Esophagus squamous epithelium (tissue), 5 donors: Measurements from ENCODE around the gene NPAS2. TPM values are rescaled to one million over a fixed set of nuclear protein-coding genes. Genes with fewer than 3 reads are reported as not detected.

Experiments used
- DNase-seq: peaks from one replicate; lab custom pipeline; 2025; lab: John Stamatoyannopoulos, UW
- H3K27ac ChIP-seq, 4 donors: fragments of 200-600 bp; sonication (generic); one replicate each; pipeline ENCODE4 v1.5.1; 2016 to 2019; ENCODE audit warnings: mild to moderate bottlenecking in 1 of 4
- H3K27me3 ChIP-seq, 4 donors: fragments of 200-600 bp; sonication (generic); 1 replicate in 3 of 4; 2 replicates in 1 of 4; pipeline versions ENCODE4 v1.5.1 to v1.6.0; 2017 to 2021; ENCODE audit warnings: antibody characterized with exemption in 1 of 4
- H3K36me3 ChIP-seq, 3 donors: fragments of 200-600 bp; sonication (generic); one replicate each; pipeline ENCODE4 v1.5.1; 2016 to 2019
- H3K4me1 ChIP-seq, 3 donors: fragments of 200-600 bp; sonication (generic); one replicate each; pipeline ENCODE4 v1.5.1; 2017 to 2019
- H3K4me3 ChIP-seq, 4 donors: fragments of 200-600 bp; sonication (generic); 1 replicate in 3 of 4; 2 replicates in 1 of 4; pipeline ENCODE4 v1.5.1; 2016 to 2019; ENCODE audit warnings: mild to moderate bottlenecking in 2 of 4, moderate library complexity in 1 of 4
- H3K9me3 ChIP-seq, 3 donors: fragments of 200-600 bp; sonication (generic); one replicate each; pipeline ENCODE4 v1.5.1; 2016 to 2019
- CTCF ChIP-seq, 6 experiments: fragments of 450-650 bp in 4 of 6; fragments of 200-600 bp in 2 of 6; sonication (generic) in 2 of 6; IDR thresholded peaks; one replicate each; pipeline ENCODE4 v1.5.1; 2016 to 2019; ENCODE audit warnings: antibody characterized with exemption in 6 of 6, mild to moderate bottlenecking in 4 of 6, moderate library complexity in 4 of 6
- POLR2A ChIP-seq, 4 donors: fragments of 450-650 bp; IDR thresholded peaks; one replicate each; pipeline ENCODE4 v1.6.1; 2017; ENCODE audit warnings: antibody characterized with exemption in 4 of 4, mild to moderate bottlenecking in 4 of 4, moderate library complexity in 3 of 4
- WGBS, 2 donors: methylation state at CpG; one replicate each; pipeline ENCODE4 v1.1.5; 2018; 5-methylcytosine and 5-hydroxymethylcytosine counted together
- intact Hi-C: fragments of 100-400 bp; cut with DNase I; formaldehyde crosslinking; loops from one replicate; pipeline ENCODE4 v1.15.0; 2022
- total RNA-seq, 4 donors: library from RNA; depleted of rRNA; stranded (reverse); fragments of >200 nt; gene quantifications; one replicate each; pipeline ENCODE4 v1.1.0, GENCODE V29; 2016
- donor health status: DM: yes; HTN: yes; CAD: no.

The NPAS2 gene
- total RNA-seq, 4 donors from 2014 or later, result 29.1 to 64.2 (median 39.1) TPM

- intact Hi-C loops, result loop anchor here (5.0 kb wide), 1 partner anchor 384 kb away; no protein-coding TSS in a partner anchor
- no peak for TF ChIP-seq CTCF (IDR thresholded peaks at IDR 0.05)
- no peak for TF ChIP-seq POLR2A (IDR thresholded peaks at IDR 0.05)
- Histone ChIP-seq H3K27ac (no peak overlapping the region), H3K9me3 (no peaks in the 10 kb centered on the region), H3K27me3 (no peaks in the 10 kb centered on the region), H3K36me3 (peaks cover 0 to 97% (median 5%) of the 10 kb centered on the region in 3 donors), H3K4me1 (no peaks in the 10 kb centered on the region), H3K4me3 (no peak overlapping the region)
- WGBS, 2 donors, result 73 to 89% methylated on average over 11 to 20 of the region's 24 CpGs
- DNase-seq, result no peak
These were observed 170.9 kb downstream of the NPAS2 start for GRCh38 chr2:100990650-100991403.

GRCh38 chr2:100991404-100991773 lies 171.4 kb downstream of the NPAS2 start:
- DNase-seq, result no peak
- Histone ChIP-seq H3K36me3 (peaks cover 0 to 97% (median 5%) of the 10 kb centered on the region in 3 donors), H3K27me3 (no peaks in the 10 kb centered on the region), H3K4me3 (no peak overlapping the region), H3K9me3 (no peaks in the 10 kb centered on the region), H3K27ac (no peak overlapping the region), H3K4me1 (no peaks in the 10 kb centered on the region)
- 80 to 92% methylated on average over 5 of the region's 5 CpGs for WGBS, 2 donors
- TF ChIP-seq POLR2A (IDR thresholded peaks at IDR 0.05) (no peak), CTCF (IDR thresholded peaks at IDR 0.05) (no peak)
- intact Hi-C loops, result loop anchor here (5.0 kb wide), 1 partner anchor 384 kb away; no protein-coding TSS in a partner anchor

GRCh38 chr2:100992262-100992661 lies 172.3 kb downstream of the NPAS2 start:
- H3K36me3 ChIP-seq, result peaks cover 0 to 98% (median 5%) of the 10 kb centered on the region in 3 donors
- TF ChIP-seq CTCF (IDR thresholded peaks at IDR 0.05) (no peak), POLR2A (IDR thresholded peaks at IDR 0.05) (no peak)
- no peaks in the 10 kb centered on the region for H3K27me3 ChIP-seq
- no peaks in the 10 kb centered on the region for H3K9me3 ChIP-seq
- intact Hi-C loops, result loop anchor here (5.0 kb wide), 1 partner anchor 385 kb away; no protein-coding TSS in a partner anchor
- H3K4me3 ChIP-seq, result no peak overlapping the region
- DNase-seq, result no peak
- no peak overlapping the region for H3K27ac ChIP-seq
- no peaks in the 10 kb centered on the region for H3K4me1 ChIP-seq
- WGBS, 2 donors, result 74 to 75% methylated on average over 4 to 6 of the region's 6 CpGs

GRCh38 chr2:100993294-100993693 lies 173.4 kb downstream of the NPAS2 start:
- intact Hi-C loops, result loop anchor here (5.0 kb wide), 1 partner anchor 386 kb away; no protein-coding TSS in a partner anchor
- H3K9me3 ChIP-seq, result no peaks in the 10 kb centered on the region
- 83 to 84% methylated on average over 5 to 6 of the region's 17 CpGs for WGBS, 2 donors
- no peak overlapping the region for H3K27ac ChIP-seq
- H3K27me3 ChIP-seq, result no peaks in the 10 kb centered on the region
- TF ChIP-seq POLR2A (IDR thresholded peaks at IDR 0.05) (no peak), CTCF (IDR thresholded peaks at IDR 0.05) (no peak)
- no peak overlapping the region for H3K4me3 ChIP-seq
- peaks cover 0 to 89% (median 5%) of the 10 kb centered on the region in 3 donors for H3K36me3 ChIP-seq
- no peak for DNase-seq
- no peaks in the 10 kb centered on the region for H3K4me1 ChIP-seq

GRCh38 chr2:100995309-100996075 lies 175.6 kb downstream of the NPAS2 start:
- DNase-seq, result no peak

More at GRCh38 chr2:100995309-100996075, 175.6 kb downstream of the NPAS2 start:
- Histone ChIP-seq H3K4me1 (no peaks in the 10 kb centered on the region), H3K36me3 (peaks cover 0 to 68% (median 5%) of the 10 kb centered on the region in 3 donors), H3K27me3 (no peaks in the 10 kb centered on the region), H3K27ac (no peak overlapping the region), H3K4me3 (no peak overlapping the region), H3K9me3 (no peaks in the 10 kb centered on the region)
- WGBS, 2 donors, result 89 to 94% methylated on average over 21 to 22 of the region's 28 CpGs
- intact Hi-C loops, result no loop called here
- TF ChIP-seq POLR2A (IDR thresholded peaks at IDR 0.05) (no peak), CTCF (IDR thresholded peaks at IDR 0.05) (no peak)
